ENCODE measurements around the gene NPY4R.
"Not testable (repeated sequence)": the region's sequence is repeated elsewhere in the genome, so short reads cannot be mapped to it uniquely, and the experiment has no call there.

Gene NPY4R, protein sequence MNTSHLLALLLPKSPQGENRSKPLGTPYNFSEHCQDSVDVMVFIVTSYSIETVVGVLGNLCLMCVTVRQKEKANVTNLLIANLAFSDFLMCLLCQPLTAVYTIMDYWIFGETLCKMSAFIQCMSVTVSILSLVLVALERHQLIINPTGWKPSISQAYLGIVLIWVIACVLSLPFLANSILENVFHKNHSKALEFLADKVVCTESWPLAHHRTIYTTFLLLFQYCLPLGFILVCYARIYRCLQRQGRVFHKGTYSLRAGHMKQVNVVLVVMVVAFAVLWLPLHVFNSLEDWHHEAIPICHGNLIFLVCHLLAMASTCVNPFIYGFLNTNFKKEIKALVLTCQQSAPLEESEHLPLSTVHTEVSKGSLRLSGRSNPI

DNA sequence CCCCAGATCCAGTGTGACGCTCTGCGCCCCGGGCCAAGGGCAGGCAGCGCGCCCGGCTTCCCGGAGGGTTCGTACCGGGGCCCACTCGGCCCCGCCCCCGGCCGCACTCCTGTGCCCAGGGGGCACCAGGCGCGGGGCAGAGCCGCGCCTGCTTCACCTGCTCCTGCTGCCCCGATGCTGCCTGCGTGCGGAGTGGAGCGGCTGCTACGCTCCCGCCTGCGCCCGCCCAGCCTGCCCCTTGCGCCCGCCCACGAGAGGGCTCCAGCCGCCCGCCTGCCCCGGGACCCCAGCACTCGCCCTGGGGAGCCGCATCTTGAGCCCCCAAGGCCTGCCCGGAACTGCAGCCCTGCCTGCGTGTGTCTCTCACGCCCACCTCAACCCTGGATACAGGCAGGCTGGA lies at the start of gene NPY4R:
Gene NPY4R (minus strand): TSS at position 194 of the 400 bp plus-strand sequence. CDS start 3,323 bp downstream, outside the sequence.
- not testable (repeated sequence) for DNase-seq

DNA sequence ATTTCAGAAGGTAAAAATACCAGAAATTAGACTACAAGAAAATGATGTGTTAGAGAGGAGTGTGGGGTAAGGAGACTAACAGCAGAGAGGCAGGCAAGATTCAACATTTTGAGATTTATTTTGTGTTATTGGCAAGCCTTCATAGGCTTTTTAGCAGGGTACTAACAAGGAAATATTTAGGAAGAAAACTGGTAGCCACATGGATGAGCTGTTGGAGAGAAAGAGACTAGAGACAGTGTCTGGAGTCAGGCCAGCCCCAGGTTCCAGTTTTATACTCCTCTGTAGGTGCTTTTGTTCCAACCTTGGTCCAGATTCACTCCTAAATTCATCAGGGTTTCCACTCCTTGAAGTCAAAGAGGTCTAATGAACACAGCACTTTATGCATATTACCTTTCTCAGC lies 49.6 kb upstream of the NPY4R start:
- DNase-seq, result no peak

DNA sequence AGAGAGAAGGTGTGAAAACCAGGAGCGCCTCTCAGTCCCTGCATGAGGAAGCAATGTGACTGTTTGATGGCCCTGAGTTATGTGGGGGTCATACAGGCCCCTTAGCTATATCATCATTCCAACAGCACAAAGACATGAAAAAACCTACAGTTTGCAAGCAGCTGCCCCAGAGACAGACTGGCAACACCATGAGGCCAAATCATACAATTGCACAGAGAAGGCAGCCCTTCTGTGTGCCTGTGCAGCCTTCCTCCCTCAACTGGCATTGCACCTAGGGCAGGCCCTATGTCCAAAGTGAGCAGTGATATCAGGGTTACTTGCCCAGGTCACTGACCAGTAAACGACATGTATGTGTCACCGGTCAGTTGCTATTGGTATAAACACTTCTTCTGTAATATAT lies 49.1 kb upstream of the NPY4R start:
- DNase-seq, result no peak

DNA sequence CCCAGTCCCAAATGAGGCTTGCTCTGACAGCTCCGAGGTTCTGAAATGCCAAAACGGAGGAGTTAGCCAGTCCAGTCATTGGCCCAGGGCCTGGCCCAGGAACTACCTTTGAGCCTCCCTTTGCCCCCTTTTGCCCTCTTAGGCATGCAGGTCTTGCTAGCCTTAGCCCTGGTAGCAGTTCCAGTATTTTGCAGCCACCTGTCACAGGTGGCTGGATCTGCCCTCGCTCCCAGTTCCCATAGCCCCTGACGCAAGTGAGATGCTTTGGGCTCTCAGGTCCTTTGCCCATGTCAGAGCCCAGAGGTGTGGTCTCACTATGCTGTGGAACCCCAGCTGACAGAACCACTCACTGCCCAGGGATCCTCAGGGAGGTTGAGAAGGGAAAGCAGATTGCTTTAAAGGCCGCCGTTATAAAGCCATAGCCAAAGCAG lies 48.7 kb upstream of the NPY4R start:
- DNase-seq, result no peak

DNA sequence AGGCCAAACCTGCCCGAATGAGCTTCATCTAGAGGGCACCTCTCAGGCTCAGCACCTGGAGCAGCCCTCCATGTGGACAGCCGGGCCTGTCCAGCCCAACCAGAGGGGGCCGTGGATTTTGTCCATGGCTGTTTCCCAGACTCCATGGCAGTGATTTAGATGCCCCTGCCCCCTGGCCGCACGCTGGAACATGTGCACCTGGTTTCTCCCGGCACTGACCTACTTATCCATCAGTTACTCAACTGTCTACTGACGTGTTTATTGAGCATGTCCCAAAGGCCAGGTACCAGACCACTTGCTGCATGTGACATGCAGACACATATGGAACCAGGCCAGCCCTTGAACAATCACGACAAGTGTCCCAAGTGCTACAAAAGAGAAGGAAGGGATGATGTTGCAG lies 47.6 kb upstream of the NPY4R start:
- DNase-seq, result not testable (repeated sequence)

DNA sequence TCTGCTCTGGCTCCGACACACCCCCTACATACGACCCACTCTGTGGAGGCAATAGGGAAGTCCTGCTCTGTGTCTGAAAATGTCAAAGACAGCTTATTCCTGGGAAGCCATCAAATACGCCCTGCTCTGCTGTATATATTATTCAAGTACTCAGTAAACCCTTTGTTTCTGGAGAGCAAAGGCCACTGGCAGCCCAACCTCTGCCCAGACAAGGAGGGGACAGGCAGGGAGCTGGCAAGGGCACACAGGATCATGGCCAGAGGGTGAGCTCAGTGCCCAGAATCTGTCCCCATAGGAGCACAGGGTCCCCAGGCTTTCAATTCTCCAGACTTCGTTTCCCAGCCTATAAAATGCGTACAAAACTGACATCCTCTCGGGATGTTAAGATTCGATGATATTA lies 47.0 kb upstream of the NPY4R start:
- not testable (repeated sequence) for DNase-seq

DNA sequence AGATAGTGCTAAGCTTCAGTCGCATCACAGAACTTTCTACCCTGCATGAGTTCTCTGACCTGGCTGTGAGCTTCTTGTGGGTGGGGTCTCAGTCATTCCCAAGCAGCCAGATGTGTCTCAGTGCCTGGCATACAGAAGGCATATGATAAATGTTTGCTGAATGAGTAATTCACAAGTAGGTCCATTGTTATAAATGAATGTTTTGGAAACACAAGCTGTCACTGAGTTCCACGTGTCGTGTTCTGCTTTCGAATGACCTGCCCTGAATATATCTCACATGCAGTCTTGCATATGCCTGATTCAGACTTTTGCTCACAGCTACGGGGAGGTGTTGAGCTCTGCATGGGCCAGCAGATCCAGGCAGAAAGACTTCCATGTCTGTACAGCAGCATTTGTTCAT lies 46.2 kb upstream of the NPY4R start:
- not testable (repeated sequence) for DNase-seq

DNA sequence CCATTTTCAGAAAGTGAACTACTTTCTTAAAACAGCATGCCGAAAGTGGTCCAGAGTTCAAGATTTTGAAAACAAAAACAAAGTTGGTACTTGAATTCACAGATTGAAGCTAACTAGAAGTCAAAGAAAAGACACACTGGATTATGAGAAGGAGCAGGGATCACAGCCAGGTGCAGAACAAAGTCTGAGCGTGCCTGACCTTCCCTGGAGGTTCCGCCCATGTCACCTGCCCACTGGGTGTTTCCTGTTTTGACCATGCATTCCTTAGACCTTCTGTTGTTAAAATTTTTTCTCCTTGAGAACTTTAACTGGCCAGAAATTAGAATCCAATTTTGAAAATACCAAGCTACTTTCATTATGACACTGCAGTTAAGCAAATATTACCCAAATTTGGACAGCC lies 34.2 kb upstream of the NPY4R start:
- not testable (repeated sequence) for DNase-seq

DNA sequence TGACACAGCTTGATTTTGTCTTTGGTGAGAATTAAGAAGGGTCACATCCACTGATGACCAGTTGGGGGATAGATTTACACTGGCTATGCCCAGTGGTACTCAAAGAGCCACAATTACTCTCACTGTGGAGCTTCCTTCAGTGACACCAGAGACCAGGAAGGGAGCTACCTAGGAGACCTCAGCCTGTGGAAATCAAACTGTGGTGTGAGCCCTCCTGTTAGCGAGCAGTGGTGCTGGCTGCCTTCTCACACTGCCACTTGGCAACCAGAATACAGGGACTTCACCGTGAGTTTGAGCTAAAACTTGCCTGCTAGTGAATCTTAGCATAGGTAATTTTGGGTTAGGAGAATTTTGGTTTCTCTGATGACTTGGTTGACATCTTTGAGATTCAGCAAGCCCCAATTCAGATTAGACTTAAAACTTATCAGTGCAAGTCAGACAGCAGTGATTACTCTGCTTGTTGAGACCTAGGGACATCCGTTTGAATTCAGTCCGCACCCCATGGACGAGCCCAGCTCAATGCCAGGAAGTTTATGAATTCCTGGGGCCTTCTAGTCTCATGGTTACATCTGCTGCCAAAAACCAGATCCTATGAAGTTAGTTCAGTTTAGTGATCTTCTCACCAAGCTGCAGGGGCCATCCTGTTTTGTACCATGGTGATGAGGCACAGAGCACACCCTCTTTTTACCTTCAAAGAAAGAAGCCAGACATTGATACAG lies 33.4 kb upstream of the NPY4R start:
- DNase-seq, result not testable (repeated sequence)

DNA sequence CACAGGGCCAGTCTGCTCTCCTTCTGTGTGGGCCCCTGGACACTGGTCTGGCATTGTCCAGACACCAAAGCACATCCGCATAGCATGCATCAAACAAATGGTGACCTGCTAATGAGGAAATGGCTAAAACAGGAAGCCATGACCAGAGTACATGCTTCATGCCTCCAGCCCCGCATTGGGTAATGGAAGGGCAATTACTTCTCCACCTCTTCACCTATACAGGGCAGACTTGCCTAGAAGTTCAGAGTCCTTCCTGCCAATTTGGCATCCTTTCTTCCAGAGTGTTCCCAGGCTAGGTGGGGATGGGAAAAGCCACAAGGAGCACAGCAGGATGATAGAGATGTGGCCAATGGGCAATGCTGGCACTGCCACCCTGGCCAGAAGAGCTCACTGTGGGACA lies 32.1 kb upstream of the NPY4R start:
- DNase-seq, result not testable (repeated sequence)

DNA sequence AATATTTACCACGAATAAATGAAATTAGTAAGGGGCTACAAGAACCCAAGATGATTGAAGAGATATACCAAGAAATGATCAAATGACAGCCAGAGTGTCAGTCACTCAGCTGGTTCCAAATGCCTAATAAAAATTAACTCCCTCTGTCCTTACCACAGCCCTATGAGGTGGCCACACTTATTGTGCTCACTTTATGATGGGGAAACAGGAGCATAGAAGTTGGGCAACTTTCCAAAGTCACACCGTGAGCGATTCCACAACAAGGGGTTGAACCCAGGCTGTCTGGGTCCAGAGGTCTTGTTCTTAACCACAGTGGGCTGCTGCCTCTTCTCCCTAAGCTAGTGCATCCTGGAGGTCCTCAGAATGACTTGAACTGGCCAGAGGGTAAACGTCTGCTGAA lies 31.6 kb upstream of the NPY4R start:
- DNase-seq, result not testable (repeated sequence)

DNA sequence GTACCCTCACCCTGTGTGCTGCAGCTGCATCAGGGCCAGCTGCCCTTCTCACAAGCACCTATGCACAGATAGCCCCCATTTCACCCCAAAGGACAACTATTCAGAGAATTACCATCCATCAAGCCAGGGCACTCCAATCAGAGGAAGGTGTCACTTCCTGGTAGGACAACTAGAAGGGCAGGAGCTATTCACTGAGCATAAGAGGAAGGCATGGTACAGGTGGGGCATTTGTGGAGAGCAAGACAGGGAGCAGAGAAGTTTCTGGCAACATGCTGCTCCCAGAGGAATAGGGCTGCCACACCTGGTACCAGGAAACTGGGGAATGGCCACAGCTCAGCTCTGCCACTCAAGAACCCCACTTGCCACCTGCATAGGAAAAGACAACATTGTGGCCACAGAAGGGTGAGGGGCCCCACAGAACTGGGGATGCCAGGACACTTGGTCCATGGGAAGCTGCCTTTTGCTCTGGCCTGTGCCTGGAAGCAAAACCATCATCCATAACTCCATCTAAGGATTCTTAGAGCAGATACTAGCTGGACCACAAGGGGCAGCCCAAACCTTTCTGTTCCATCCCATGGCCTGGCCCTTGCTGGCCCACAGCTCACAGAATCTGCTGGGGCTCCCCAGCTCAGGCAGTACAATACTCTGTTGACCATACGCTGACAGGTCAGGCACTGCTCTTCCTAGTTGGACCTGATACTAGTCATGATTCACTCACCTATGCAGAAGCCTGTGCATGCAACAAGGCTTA lies 25.8 kb upstream of the NPY4R start:
- DNase-seq, result not testable (repeated sequence)

DNA sequence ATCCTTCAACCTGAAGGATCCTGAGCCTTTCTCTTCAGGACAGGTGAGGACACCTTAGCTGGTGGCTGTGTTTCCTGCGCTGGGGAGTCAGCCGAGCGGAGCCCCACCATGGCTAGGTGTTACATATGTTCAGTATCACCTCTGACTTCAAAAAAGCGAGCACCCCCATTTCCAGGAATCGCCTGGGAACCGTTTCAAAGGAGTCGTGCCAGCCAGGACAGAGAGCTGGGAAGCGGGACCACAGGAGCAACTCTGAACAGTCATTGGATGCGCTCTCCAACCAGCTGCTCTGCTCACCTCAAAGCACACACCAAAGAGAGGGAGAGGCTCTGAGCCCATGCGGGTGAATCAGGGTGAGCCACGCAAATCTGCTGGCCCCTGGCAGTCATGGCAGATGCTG lies 24.5 kb upstream of the NPY4R start:
- DNase-seq, result not testable (repeated sequence)

DNA sequence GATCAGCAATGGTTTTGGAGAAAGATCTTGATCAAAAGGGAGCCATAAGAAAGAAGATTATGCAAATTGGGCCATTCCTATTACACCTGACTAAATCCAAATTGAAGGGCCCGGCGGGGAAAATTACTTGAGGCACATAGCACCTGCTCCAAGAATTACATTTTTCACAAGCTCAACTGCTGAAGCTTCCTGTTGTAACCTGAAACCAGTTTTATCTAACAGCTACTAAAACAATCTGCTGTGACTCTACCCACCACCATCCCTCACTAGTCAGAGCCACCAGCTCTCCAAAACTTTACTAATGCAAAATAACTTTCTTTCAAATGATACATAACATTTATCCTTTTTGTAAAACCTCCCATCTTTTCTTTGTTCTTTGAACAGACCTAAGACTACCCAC lies 20.7 kb upstream of the NPY4R start:
- DNase-seq, result not testable (repeated sequence)

DNA sequence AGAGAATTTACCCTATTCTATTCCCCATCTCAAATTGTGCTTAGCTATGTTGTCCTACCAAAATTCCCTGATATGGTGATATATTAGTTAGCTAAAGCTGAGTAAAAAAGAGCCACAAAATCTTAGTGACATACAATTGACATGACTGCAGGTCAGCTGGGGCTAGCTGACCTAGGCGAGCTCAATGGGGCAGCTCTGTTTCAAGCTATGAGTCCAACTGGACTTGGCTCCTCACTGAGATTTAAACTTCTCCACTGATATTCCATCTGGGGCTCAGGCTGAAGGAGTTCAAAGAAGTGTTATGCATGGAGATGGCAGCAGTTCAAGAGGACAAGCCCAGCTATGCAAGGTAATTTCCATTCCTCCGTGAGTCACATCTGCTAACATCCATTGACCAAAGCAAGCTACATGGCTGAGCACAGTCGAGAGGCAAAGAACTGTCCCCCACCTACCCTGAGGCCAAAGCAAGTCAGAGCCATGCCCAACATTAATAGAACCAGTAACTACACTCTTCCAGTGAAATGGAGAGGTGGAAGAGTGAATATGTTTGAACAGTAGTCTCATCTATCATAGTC lies 9.1 kb upstream of the NPY4R start:
- DNase-seq, result not testable (repeated sequence)

DNA sequence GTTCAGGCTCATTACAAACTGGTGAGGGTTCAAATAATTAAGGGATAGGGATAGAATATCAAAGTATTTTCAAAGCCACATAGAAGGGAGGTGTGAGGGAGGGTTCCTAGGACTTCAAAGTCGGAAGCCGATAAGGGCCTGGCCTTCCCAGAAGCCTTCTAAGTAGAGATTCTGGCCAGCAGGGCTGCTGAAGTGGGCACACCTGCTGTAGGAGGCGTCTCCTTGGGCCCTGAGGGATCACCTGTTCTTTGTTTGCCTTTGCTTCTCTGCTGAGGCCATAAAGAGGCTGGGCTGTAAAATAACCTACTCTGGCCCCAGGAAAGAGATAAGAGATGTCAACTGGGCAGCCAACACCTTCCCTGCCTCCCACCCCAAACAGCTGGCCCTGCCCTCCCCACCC lies 8.0 kb upstream of the NPY4R start:
- DNase-seq, result not testable (repeated sequence)

DNA sequence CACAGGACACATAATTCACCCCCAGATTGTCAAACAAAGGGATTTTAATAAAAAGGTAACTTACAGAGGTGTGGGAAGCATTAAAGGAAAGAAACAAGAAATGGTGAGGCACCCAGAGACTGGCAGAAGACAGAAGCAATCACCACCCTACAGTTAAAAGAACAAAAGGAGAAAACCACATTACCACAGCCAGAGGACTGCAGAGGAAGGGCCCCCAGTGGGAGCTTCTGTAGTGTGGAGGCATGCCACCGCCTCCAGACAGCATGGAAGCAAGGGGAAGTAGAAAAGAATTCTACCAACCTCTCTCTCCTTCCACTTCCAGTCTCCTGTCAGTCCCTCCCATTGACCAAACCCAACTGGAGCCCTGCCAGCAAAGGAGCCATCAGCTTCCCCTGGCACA lies 4.4 kb upstream of the NPY4R start:
- not testable (repeated sequence) for DNase-seq

DNA sequence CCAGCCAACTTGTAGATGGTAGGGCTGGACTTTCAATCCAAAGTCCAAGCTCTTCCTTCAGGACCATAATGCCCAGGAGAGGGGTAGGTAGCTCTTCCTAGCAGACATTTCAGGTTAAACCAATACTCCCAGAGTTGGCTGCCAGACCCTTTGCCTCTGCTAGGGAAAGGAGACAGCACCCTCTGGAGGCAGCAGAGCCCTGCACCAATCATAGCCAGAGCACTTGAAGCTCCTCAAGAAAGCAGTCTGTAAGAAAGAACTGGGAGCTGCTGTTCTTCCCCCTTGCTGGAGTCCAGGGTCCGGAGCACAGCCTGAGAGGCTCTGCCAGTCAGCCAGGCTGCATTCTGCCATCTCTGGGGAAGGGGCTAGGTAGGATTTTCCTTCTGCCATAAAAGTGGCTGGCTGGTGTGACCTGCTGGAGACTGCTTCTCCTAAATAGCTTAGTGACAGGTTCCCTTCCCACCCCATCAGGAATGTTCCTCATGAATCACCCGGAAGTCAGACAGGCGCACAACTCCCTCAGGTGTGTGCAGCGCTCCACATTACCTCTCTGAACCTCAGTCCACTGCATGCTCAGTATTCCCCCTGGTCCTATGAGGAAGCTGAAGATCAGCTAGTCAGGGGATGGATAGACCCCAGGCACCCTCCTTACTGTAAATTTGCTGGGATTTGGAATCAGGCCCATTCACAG lies 2.5 kb upstream of the NPY4R start:
- not testable (repeated sequence) for DNase-seq

DNA sequence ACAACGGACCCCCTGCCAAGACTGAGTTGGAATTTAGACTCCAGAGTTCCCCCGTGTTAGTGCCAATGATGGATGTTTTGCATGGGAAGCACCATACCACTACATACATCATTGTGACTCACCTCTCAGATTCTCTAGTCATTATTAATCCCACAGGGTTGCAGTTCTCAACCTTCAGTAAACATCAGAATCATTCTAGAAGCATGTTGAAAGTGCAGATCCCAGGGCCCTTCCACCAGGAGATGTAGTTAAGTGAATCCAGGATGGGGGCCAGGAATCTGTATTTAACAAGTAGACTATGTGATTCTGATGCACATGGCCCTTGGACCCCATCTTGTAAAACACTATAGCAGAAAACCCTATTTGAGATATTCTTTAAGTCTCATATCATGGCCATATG lies 2.1 kb downstream of the NPY4R start:
- not testable (repeated sequence) for DNase-seq

DNA sequence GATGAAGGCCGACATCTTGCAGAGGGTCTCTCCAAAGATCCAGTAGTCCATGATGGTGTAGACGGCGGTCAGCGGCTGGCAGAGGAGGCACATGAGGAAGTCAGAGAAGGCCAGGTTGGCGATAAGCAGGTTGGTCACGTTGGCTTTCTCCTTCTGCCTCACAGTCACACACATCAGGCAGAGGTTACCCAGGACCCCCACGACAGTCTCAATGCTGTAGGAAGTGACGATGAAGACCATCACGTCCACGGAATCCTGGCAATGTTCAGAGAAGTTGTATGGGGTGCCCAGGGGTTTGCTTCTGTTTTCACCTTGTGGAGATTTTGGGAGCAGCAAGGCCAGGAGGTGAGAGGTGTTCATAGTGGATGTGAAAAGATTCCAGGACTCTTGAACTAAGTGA lies 3.5 kb downstream of the NPY4R start:
- DNase-seq, result not testable (repeated sequence)

DNA sequence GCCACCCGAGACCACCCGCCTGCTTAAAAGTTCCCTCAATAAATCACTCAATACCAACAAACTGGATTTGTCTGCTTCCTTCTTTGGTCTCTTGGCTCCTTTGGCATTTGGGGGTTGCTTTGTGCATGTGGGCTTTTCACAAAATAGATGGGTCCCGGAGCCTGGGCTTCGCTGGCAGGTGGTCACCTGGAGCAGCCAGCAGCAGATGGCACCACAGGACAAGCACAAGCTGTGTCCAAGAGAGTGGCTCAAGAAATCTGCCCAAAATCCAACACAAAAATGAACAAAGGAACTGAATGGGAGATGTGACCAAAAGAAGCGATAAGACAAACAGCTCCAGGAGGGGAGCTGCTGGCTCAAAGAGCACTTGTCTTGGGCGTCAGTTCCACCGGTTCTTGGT lies 6.2 kb downstream of the NPY4R start:
- not testable (repeated sequence) for DNase-seq

DNA sequence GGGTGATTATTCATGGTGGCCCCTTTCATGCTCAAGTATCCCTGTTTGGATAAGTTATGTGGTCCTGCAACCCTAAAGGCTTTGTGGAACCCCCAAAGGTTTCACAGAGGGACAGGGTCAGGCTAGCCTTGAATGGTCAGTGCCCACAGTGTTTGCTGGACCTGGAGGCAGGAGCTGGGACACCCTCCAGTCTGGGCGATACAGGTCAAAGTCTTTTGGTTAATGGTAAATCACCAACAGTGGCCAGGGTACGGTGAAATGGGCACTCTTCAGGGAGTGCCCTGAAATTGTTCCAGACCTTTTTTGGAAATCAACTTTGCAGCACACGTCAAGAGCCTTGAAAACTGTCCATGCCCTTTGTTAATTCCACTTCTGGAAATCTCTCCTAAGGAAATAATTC lies 8.7 kb downstream of the NPY4R start:
- DNase-seq, result not testable (repeated sequence)

Data from OCI-M1 (cell line).